ENCODE measurements around the gene USP54.

DNA sequence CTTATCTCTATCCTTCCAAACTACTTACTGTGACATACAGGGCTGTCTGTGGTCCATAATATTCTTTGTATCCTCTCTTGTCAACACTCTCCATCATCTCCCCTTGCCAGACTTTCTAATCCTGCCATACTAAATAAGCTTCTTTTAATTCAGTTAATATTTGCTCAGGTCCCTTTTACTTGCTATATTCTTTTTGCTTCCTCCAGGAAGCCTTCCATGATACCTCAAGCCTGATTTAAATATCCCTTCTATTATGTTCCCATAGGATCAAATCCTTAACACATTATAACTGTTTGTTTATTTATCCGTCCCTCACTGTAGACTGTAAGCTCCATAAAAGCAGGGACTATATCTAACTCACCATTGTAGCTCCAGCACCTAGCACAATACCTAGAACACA, 88.1 kb downstream of the USP54 start:
- TF ChIP-seq POLR2A (IDR thresholded peaks at IDR 0.05; ENCODE audit: low read depth, low read length) (no peak), POLR2AphosphoS5 (IDR thresholded peaks at IDR 0.05; ENCODE audit: low read depth, low read length) (no peak), SPI1 (IDR thresholded peaks at IDR 0.05; ENCODE audit: low read depth, low read length) (no peak), PAX5 (IDR thresholded peaks at IDR 0.05; ENCODE audit: insufficient read depth, low read length, severe bottlenecking) (no peak)

All from GM12891 (cell line).